ENCODE results near the gene IFNA14. TPM values are rescaled to one million over a fixed set of nuclear protein-coding genes. Genes with fewer than 3 reads are reported as not detected.
"Not testable (repeated sequence)": the region's sequence is repeated elsewhere in the genome, so short reads cannot be mapped to it uniquely, and the experiment has no call there.

IFNA14 gene
- total RNA-seq, 1 donor from 2014 or later, result not detected

GRCh38 chr9:21194867-21195776, 44.7 kb downstream of the IFNA14 start:
- not testable (repeated sequence) for H3K27ac Mint-ChIP-seq; H3K4me1 Mint-ChIP-seq (ENCODE audit: low read depth); DNase-seq (ENCODE audit: low spot score, unreplicated experiment); H3K4me3 Mint-ChIP-seq (ENCODE audit: low read depth); H3K36me3 Mint-ChIP-seq (ENCODE audit: insufficient read depth); H3K9me3 Mint-ChIP-seq (ENCODE audit: low read depth)
- peak; percentile 70 for TF ChIP-seq CTCF (IDR thresholded peaks at IDR 0.05; ENCODE audit: unreplicated experiment)
- peaks cover 14% of the 10 kb centered on the region for H3K27me3 Mint-ChIP-seq

Other genes starting within 250 kb of the IFNA14 start
- gene HACD4, start 208.4 kb downstream of the IFNA14 start, total RNA-seq, result 0.72 and 0.80 TPM in 2 replicates
- not detected in 2 replicates for gene IFNB1, start 162.1 kb downstream of the IFNA14 start, total RNA-seq
- gene IFNW1, start 98.2 kb downstream of the IFNA14 start, total RNA-seq, result not detected in 2 replicates
- gene IFNA21, start 73.3 kb downstream of the IFNA14 start, total RNA-seq, result not detected in 2 replicates
- gene IFNA4, start 52.4 kb downstream of the IFNA14 start, total RNA-seq, result not detected in 2 replicates
- not detected in 2 replicates for gene IFNA7, start 37.8 kb downstream of the IFNA14 start, total RNA-seq
- not detected in 2 replicates for gene IFNA10, start 32.9 kb downstream of the IFNA14 start, total RNA-seq
- not detected in 2 replicates for gene IFNA16, start 22.7 kb downstream of the IFNA14 start, total RNA-seq
- not detected in 2 replicates for gene IFNA17, start 11.8 kb downstream of the IFNA14 start, total RNA-seq
- gene IFNA5, start 65.3 kb upstream of the IFNA14 start, total RNA-seq, result not detected in 2 replicates
- gene KLHL9, start 95.4 kb upstream of the IFNA14 start, total RNA-seq, result 35.5 and 35.9 TPM in 2 replicates
- not detected in 2 replicates for gene IFNA6, start 110.9 kb upstream of the IFNA14 start, total RNA-seq
- not detected in 2 replicates for gene IFNA13, start 128.1 kb upstream of the IFNA14 start, total RNA-seq
- gene IFNA2, start 145.4 kb upstream of the IFNA14 start, total RNA-seq, result not detected in 2 replicates
- not detected in 2 replicates for gene IFNA8, start 169.1 kb upstream of the IFNA14 start, total RNA-seq
- not detected in 2 replicates for gene IFNA1, start 200.4 kb upstream of the IFNA14 start, total RNA-seq
- 2.5 and 3.6 TPM in 2 replicates for gene IFNE, start 242.3 kb upstream of the IFNA14 start, total RNA-seq

All from progenitor cell of endocrine pancreas (in vitro differentiated cells).